Activated naive CD4-positive, alpha-beta T cell treated with anti-CD3 and anti-CD28 coated beads for 36 hours (primary cell): ENCODE data around the gene TFCP2L1. TPM values are rescaled to one million over a fixed set of nuclear protein-coding genes. Genes with fewer than 3 reads are reported as not detected.

Source experiments
- CTCF ChIA-PET: fragments of 350-600 bp; sonication (Branson Sonifier 250); formaldehyde crosslinking; loops from one replicate; lab custom pipeline; 2021; ENCODE audit warnings: antibody characterized with exemption; lab: Charles Lee
- DNase-seq: peaks from one replicate; pipeline ENCODE4 v3.0.0-alpha.2; 2020
- H3K27ac Mint-ChIP-seq: one replicate; pipeline ENCODE4 v1.8.0; 2021; ENCODE audit warnings: mild to moderate bottlenecking, mixed read lengths
- H3K27me3 Mint-ChIP-seq: one replicate; pipeline ENCODE4 v1.8.0; 2021; ENCODE audit warnings: low read depth, mixed read lengths
- H3K36me3 Mint-ChIP-seq: one replicate; pipeline ENCODE4 v1.8.0; 2021; ENCODE audit warnings: low read depth, mixed read lengths
- H3K4me1 Mint-ChIP-seq: one replicate; pipeline ENCODE4 v1.8.0; 2021; ENCODE audit warnings: low read depth, mixed read lengths
- H3K4me3 Mint-ChIP-seq: one replicate; pipeline ENCODE4 v1.8.0; 2021; ENCODE audit warnings: mild to moderate bottlenecking, moderate library complexity, mixed read lengths
- H3K9me3 Mint-ChIP-seq: one replicate; pipeline ENCODE4 v1.8.0; 2021; ENCODE audit warnings: mixed read lengths
- intact Hi-C: fragments of 100-400 bp; cut with micrococcal nuclease; formaldehyde crosslinking; loops from one replicate; pipeline ENCODE4 v1.15.1; 2023
- total RNA-seq, 2 experiments: library from RNA; stranded (reverse); gene quantifications; one replicate each; pipeline ENCODE4 v1.2.3, GENCODE V29; 2021

Gene TFCP2L1
- total RNA-seq, 2 experiments from 2014 or later = 0.12 TPM; not detected in 1

GRCh38 chr2:121217627-121218026 is 67.4 kb downstream of the TFCP2L1 start:
- Mint-ChIP-seq H3K27ac (no peak overlapping the region), H3K4me1 (no peaks in the 10 kb centered on the region), H3K27me3 (no peaks in the 10 kb centered on the region), H3K36me3 (no peaks in the 10 kb centered on the region), H3K4me3 (no peak overlapping the region), H3K9me3 (no peaks in the 10 kb centered on the region)
- intact Hi-C loops = no loop called here
- no peak for DNase-seq
- CTCF ChIA-PET = no interaction called here

GRCh38 chr2:121214296-121214695 is 70.7 kb downstream of the TFCP2L1 start:
- no peaks in the 10 kb centered on the region for H3K36me3 Mint-ChIP-seq
- H3K4me3 Mint-ChIP-seq = no peak overlapping the region
- no peak overlapping the region for H3K27ac Mint-ChIP-seq
- DNase-seq = no peak
- CTCF ChIA-PET = interaction anchor here (1.0 kb wide), 1 partner anchor 86 kb away, joined by 3 read pairs; no protein-coding TSS in a partner anchor
- no peaks in the 10 kb centered on the region for H3K4me1 Mint-ChIP-seq
- no peaks in the 10 kb centered on the region for H3K9me3 Mint-ChIP-seq
- intact Hi-C loops = no loop called here
- H3K27me3 Mint-ChIP-seq = no peaks in the 10 kb centered on the region

DNA sequence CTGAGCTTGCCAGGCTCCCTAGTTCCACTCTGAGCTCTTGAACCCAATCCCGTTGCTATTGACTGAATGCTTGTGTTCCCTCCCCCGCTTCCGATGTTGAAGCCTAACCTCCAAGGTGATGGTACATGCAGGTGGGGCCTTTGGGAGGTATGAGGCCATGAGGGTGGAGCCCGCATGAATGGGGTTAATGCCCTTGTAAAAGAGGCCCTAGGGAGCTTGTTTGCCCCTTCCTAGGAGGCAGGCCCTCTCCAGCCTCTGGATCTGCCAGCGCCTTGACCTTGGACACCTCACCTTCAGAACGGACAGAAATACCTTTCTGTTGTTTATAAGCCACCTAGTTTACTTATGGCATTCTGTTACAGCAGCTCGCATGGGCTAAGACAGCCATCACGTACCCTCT is 71.6 kb downstream of the TFCP2L1 start:
- Mint-ChIP-seq H3K36me3 (no peaks in the 10 kb centered on the region), H3K9me3 (no peaks in the 10 kb centered on the region), H3K4me3 (no peak overlapping the region), H3K27me3 (no peaks in the 10 kb centered on the region), H3K27ac (no peak overlapping the region), H3K4me1 (no peaks in the 10 kb centered on the region)
- CTCF ChIA-PET = no interaction called here
- no peak for DNase-seq
- intact Hi-C loops = no loop called here

DNA sequence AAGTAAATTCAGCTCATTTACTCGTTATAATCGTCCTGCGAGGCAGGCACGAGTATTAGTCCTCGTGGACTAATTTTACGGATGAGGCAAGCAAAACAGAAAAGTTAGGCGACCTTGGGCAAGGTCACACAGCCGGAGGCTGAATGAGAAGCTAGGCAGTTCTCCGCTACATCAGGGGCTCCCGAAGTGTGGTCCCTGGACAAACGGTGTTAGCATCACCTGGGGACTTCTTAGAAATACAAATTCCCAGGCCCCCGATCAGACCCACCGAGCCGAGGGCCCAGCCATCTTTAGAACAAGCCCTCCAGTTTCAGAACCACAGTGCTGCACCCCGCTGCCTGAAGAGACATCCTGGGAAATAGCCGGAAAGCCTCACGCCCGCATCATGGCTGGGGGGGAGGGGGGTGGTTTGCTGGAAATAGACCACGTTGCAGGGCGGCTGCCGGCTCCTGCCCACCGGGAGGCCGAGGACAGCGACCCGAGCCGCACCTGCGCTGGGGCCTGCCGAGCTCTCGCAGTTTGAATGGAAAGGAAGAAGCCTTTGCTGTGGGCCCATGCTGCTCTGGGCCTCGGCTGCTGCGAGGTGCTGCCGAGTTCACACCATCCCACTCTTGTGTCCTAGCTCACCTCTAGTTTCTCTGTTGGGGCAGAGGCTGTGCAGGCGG is 72.2 kb downstream of the TFCP2L1 start:
- Mint-ChIP-seq H3K27ac (no peak overlapping the region), H3K27me3 (no peaks in the 10 kb centered on the region), H3K4me3 (no peak overlapping the region), H3K4me1 (no peaks in the 10 kb centered on the region), H3K36me3 (no peaks in the 10 kb centered on the region), H3K9me3 (no peaks in the 10 kb centered on the region)
- CTCF ChIA-PET = no interaction called here
- no peak for DNase-seq
- intact Hi-C loops = no loop called here

DNA sequence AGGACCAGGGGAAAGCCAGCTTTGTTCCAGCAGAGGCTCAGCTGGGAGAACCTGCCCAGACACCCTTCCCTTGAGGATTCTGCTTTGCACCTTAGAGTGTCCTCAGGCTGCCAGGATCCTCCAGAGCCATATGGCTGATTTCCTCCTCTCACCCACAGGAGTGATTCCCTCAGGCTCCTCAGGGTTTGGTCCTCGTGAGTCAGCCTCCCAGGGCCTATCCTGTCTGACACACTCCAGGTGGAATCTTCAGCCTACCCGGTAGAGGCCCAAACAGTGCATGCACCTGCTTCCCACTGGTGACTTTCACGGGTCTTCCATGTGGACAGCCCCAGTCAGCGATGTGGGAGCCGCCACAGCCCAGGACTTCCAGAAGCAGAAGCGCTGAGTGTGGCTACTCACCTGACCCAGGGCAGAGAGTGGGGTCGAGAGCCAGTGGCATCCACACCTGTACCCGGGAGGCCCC is 73.3 kb downstream of the TFCP2L1 start:
- Mint-ChIP-seq H3K4me3 (no peak overlapping the region), H3K27ac (no peak overlapping the region), H3K27me3 (no peaks in the 10 kb centered on the region), H3K4me1 (no peaks in the 10 kb centered on the region), H3K9me3 (no peaks in the 10 kb centered on the region), H3K36me3 (no peaks in the 10 kb centered on the region)
- no peak for DNase-seq
- intact Hi-C loops = no loop called here
- CTCF ChIA-PET = no interaction called here

- CTCF ChIA-PET = interaction anchor here (0.6 kb wide), 1 partner anchor 302 kb away, joined by 3 read pairs; no protein-coding TSS in a partner anchor
- no peak overlapping the region for H3K27ac Mint-ChIP-seq
- H3K4me1 Mint-ChIP-seq = no peaks in the 10 kb centered on the region
- intact Hi-C loops = no loop called here
- H3K9me3 Mint-ChIP-seq = no peaks in the 10 kb centered on the region
- no peaks in the 10 kb centered on the region for H3K36me3 Mint-ChIP-seq
- DNase-seq = no peak
- H3K27me3 Mint-ChIP-seq = no peaks in the 10 kb centered on the region
- H3K4me3 Mint-ChIP-seq = no peak overlapping the region
Observed at GRCh38 chr2:121211251-121211650, 73.8 kb downstream of the TFCP2L1 start.

- DNase-seq = no peak
- H3K4me3 Mint-ChIP-seq = no peak overlapping the region
- no peaks in the 10 kb centered on the region for H3K9me3 Mint-ChIP-seq
- no peaks in the 10 kb centered on the region for H3K4me1 Mint-ChIP-seq
- no peaks in the 10 kb centered on the region for H3K36me3 Mint-ChIP-seq
- intact Hi-C loops = no loop called here
- no peak overlapping the region for H3K27ac Mint-ChIP-seq
- no peaks in the 10 kb centered on the region for H3K27me3 Mint-ChIP-seq
- CTCF ChIA-PET = interaction anchor here (0.6 kb wide), 1 partner anchor 303 kb away, joined by 3 read pairs; no protein-coding TSS in a partner anchor
Observed at GRCh38 chr2:121210691-121211090, 74.3 kb downstream of the TFCP2L1 start.

DNA sequence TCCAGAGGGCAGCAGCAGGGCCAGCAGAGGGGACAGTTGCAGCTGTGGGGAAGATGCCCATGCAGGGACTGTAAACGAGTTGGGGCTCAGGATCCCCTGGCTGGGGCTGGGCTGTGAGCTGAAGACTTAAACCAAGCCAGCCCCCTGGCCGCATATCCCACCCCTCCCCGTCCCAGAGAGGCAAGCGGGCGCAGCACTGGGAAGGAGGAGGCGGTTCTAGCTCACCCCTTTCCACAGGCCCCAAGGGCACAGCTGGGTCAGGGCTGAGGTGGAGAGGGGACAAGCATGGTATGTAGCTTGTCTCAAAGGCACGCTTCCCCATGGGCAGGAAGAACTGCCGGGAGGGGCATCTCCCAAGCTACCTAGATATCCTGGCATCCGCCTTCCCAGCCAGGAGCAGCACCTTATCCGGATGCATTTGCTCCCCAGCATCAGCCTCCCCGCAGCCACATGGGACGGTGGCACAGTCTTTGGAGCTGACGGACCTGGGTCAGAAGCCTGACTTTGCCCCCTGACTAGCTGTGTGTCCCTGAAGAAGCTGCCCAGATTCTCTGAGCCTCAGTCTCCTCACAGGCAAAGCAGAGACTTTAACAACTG is 75.9 kb downstream of the TFCP2L1 start:
- Mint-ChIP-seq H3K4me1 (no peaks in the 10 kb centered on the region), H3K27me3 (no peaks in the 10 kb centered on the region), H3K9me3 (no peaks in the 10 kb centered on the region), H3K4me3 (no peak overlapping the region), H3K27ac (no peak overlapping the region), H3K36me3 (no peaks in the 10 kb centered on the region)
- no peak for DNase-seq
- intact Hi-C loops = no loop called here
- CTCF ChIA-PET = interaction anchor here (0.7 kb wide), 1 partner anchor 42 kb away, joined by 7 read pairs; no protein-coding TSS in a partner anchor

DNA sequence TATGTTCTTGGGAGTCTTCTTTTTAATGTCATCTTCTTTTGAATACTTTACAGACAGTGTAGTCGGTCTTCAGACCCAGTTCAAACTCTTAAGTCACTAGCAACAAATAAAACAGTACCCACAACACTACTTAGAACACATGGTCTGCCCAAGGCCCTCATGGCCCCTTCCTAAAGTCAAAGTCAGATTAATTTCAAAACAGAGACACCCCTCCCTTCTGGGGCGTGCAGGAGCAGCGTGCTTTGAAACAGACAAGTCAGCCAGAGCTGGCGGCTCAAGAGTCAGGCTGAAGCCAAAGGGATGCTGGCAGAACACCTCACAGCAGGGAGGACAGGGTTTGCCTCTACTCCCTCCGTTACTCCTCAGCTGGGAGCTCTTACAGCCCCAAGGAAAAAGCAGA is 77.5 kb downstream of the TFCP2L1 start:
- intact Hi-C loops = no loop called here
- Mint-ChIP-seq H3K27me3 (no peaks in the 10 kb centered on the region), H3K27ac (no peak overlapping the region), H3K4me3 (no peak overlapping the region), H3K36me3 (no peaks in the 10 kb centered on the region), H3K9me3 (no peaks in the 10 kb centered on the region), H3K4me1 (no peaks in the 10 kb centered on the region)
- CTCF ChIA-PET = interaction anchor here (0.7 kb wide), 1 partner anchor 866 kb away, joined by 3 read pairs; no protein-coding TSS in a partner anchor
- DNase-seq = no peak

- no peaks in the 10 kb centered on the region for H3K36me3 Mint-ChIP-seq
- CTCF ChIA-PET = no interaction called here
- no peak overlapping the region for H3K4me3 Mint-ChIP-seq
Observed at GRCh38 chr2:121205321-121205942, 79.6 kb downstream of the TFCP2L1 start.

DNA sequence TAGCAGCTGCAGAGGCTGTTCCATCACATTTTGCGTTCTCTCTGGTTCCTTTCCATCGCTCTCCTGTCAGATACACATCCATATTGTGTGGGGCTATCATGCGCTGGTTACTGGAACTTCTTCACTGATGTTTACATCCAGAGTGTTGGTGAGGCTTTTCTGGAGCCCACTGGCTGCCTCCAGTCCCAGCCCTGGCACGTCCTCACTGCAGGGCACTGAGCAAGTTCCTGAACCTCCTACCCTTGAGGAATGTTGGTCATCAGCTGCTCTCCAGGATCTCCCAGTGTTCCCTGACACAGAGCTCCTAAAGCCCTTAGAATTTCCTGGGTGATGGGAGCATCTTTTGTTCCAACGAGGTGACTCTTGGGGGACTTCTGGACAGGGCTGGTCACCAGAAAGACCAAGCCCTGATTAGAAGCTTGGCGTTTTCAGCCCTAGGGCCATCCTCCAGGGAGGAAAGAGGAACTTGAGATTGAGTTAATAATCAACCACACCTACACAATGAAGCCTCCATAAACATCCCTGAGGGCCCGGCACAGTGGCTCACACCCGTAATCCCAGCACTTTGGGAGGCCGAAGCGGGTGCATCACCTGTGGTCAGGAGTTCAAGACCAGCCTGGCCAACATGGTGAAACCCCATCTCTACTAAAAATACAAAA is 81.3 kb downstream of the TFCP2L1 start:
- Mint-ChIP-seq H3K27ac (no peak overlapping the region), H3K4me1 (no peaks in the 10 kb centered on the region), H3K9me3 (no peaks in the 10 kb centered on the region), H3K4me3 (no peak overlapping the region), H3K27me3 (no peaks in the 10 kb centered on the region), H3K36me3 (no peaks in the 10 kb centered on the region)
- CTCF ChIA-PET = no interaction called here
- no peak for DNase-seq
- intact Hi-C loops = no loop called here

More at GRCh38 chr2:121205321-121205942, 79.6 kb downstream of the TFCP2L1 start:
- no peak overlapping the region for H3K27ac Mint-ChIP-seq
- H3K27me3 Mint-ChIP-seq = no peaks in the 10 kb centered on the region
- no peaks in the 10 kb centered on the region for H3K9me3 Mint-ChIP-seq
- DNase-seq = no peak
- intact Hi-C loops = no loop called here
- H3K4me1 Mint-ChIP-seq = no peaks in the 10 kb centered on the region

- no peak for DNase-seq
- Mint-ChIP-seq H3K27me3 (no peaks in the 10 kb centered on the region), H3K4me1 (no peaks in the 10 kb centered on the region), H3K36me3 (no peaks in the 10 kb centered on the region), H3K9me3 (no peaks in the 10 kb centered on the region), H3K27ac (no peak overlapping the region), H3K4me3 (no peak overlapping the region)
- intact Hi-C loops = no loop called here
- CTCF ChIA-PET = no interaction called here
Observed at GRCh38 chr2:121202541-121203310, 82.3 kb downstream of the TFCP2L1 start.
